ENCODE results near the gene CBARP.

CBARP gene

DNA sequence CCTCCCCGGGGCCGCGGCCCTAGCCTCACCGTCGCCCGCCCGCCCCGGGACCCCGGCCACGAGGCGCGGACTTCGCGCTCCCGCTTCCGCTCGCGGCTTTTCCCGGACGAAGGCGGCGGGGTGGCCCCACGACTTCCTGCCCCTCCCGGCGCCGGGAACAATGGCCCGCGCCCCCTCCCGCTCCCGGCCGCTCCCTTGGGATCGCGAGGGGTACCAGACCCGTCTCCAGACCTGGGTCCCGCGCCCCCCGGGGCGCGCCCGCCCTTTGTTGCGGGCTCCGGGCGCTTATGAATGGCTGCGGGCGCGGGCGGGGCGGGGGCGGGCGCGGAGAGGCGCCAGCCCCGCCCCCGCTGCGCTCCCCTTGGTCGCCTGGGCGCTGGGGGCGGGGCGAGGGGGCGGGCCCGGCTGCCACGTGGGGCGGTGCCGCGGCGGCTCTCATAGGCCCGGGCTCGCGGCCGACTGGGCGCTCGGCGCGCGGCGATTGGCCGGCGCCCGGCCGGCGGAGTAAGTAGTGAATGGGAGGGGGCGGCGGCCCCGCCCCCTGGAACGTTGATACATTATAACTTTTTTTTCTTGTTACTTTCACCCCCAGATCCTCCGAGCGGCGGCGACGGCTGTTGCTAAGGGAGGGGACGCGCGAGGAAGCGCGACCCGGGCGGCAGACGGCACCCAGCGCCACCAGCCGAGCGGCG, 11.6 kb upstream of the CBARP start (continued):
- TF ChIP-seq, protein P1, sequence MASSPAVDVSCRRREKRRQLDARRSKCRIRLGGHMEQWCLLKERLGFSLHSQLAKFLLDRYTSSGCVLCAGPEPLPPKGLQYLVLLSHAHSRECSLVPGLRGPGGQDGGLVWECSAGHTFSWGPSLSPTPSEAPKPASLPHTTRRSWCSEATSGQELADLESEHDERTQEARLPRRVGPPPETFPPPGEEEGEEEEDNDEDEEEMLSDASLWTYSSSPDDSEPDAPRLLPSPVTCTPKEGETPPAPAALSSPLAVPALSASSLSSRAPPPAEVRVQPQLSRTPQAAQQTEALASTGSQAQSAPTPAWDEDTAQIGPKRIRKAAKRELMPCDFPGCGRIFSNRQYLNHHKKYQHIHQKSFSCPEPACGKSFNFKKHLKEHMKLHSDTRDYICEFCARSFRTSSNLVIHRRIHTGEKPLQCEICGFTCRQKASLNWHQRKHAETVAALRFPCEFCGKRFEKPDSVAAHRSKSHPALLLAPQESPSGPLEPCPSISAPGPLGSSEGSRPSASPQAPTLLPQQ (tag by site-specific recombination; IDR thresholded peaks at IDR 0.05), result peak; percentile 65
- TF ChIP-seq ZNF837 (tag by site-specific recombination; IDR thresholded peaks at IDR 0.05), result no peak
- TF ChIP-seq GLIS1 (tag by site-specific recombination; IDR thresholded peaks at IDR 0.05), result peak; percentile 68
- TF ChIP-seq HOXD13 (CRISPR knock-in tag; IDR thresholded peaks at IDR 0.05; ENCODE audit: borderline replicate concordance), result no peak
- TF ChIP-seq ZNF112 (tag by site-specific recombination; IDR thresholded peaks at IDR 0.05), result no peak
- TF ChIP-seq ZNF433 (tag by site-specific recombination; IDR thresholded peaks at IDR 0.05; ENCODE audit: low read depth), result no peak
- TF ChIP-seq TCF7L2 (IDR thresholded peaks at IDR 0.05; ENCODE audit: borderline replicate concordance, low read depth, low read length), result 0 out of 2 replicates have a peak, but pooled peaks have one; percentile 8
- no peak for TF ChIP-seq BCL6B (tag by site-specific recombination; IDR thresholded peaks at IDR 0.05)
- no peak for TF ChIP-seq ZBTB6 (tag by site-specific recombination; IDR thresholded peaks at IDR 0.05)
- peak; percentile 77; the same call in 1 of the 2 replicates for TF ChIP-seq KLF7 (tag by site-specific recombination; IDR thresholded peaks at IDR 0.05; ENCODE audit: borderline replicate concordance)
- no peak for TF ChIP-seq ZNF132 (tag by site-specific recombination; IDR thresholded peaks at IDR 0.05; ENCODE audit: borderline replicate concordance)
- no peak for TF ChIP-seq ZNF174 (tag by site-specific recombination; IDR thresholded peaks at IDR 0.05)
- TF ChIP-seq ZNF426 (tag by site-specific recombination; IDR thresholded peaks at IDR 0.05), result no peak
- TF ChIP-seq ZSCAN30 (tag by site-specific recombination; IDR thresholded peaks at IDR 0.05), result peak; percentile 87
- no peak for TF ChIP-seq ZNF555 (tag by site-specific recombination; conservative IDR thresholded peaks at IDR 0.05)
- TF ChIP-seq ZEB2 (tag by site-specific recombination; IDR thresholded peaks at IDR 0.05), result no peak; the same call in 1 of the 2 replicates
- TF ChIP-seq, protein P2, sequence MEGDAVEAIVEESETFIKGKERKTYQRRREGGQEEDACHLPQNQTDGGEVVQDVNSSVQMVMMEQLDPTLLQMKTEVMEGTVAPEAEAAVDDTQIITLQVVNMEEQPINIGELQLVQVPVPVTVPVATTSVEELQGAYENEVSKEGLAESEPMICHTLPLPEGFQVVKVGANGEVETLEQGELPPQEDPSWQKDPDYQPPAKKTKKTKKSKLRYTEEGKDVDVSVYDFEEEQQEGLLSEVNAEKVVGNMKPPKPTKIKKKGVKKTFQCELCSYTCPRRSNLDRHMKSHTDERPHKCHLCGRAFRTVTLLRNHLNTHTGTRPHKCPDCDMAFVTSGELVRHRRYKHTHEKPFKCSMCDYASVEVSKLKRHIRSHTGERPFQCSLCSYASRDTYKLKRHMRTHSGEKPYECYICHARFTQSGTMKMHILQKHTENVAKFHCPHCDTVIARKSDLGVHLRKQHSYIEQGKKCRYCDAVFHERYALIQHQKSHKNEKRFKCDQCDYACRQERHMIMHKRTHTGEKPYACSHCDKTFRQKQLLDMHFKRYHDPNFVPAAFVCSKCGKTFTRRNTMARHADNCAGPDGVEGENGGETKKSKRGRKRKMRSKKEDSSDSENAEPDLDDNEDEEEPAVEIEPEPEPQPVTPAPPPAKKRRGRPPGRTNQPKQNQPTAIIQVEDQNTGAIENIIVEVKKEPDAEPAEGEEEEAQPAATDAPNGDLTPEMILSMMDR (tag by site-specific recombination; IDR thresholded peaks at IDR 0.05), result peak; percentile 19; the same call in 1 of the 2 replicates
- peak; percentile 82 for TF ChIP-seq ZFP69B (tag by site-specific recombination; IDR thresholded peaks at IDR 0.05)
- TF ChIP-seq ZNF571 (tag by site-specific recombination; IDR thresholded peaks at IDR 0.05), result no peak
- TF ChIP-seq GLI4 (tag by site-specific recombination; IDR thresholded peaks at IDR 0.05), result no peak
- TF ChIP-seq ZNF24 (tag by site-specific recombination; IDR thresholded peaks at IDR 0.05), result no peak
- no peak; the same call in 1 of the 2 replicates for TF ChIP-seq WT1 (tag by site-specific recombination; IDR thresholded peaks at IDR 0.05)
- peak; percentile 15 for TF ChIP-seq GLIS2 (tag by site-specific recombination; IDR thresholded peaks at IDR 0.05)
- no peak for TF ChIP-seq ZNF830 (tag by site-specific recombination; IDR thresholded peaks at IDR 0.05; ENCODE audit: low read depth)
- TF ChIP-seq GLI2 (tag by site-specific recombination; IDR thresholded peaks at IDR 0.05; ENCODE audit: borderline replicate concordance, low read depth), result no peak
- TF ChIP-seq ZNF311 (tag by site-specific recombination; IDR thresholded peaks at IDR 0.05; ENCODE audit: borderline replicate concordance), result no peak
- no peak for TF ChIP-seq ZNF175 (tag by site-specific recombination; IDR thresholded peaks at IDR 0.05)
- TF ChIP-seq ZFHX2 (tag by site-specific recombination; conservative IDR thresholded peaks at IDR 0.05), result no peak; the same call in 1 of the 2 replicates
- TF ChIP-seq ZNF639 (tag by site-specific recombination; IDR thresholded peaks at IDR 0.05), result no peak
- no peak for TF ChIP-seq ZNF23 (tag by site-specific recombination; IDR thresholded peaks at IDR 0.05; ENCODE audit: borderline replicate concordance)
- no peak for TF ChIP-seq ZNF292 (tag by site-specific recombination; IDR thresholded peaks at IDR 0.05; ENCODE audit: borderline replicate concordance, low read depth)
- 0 out of 2 replicates have a peak, but pooled peaks have one; percentile 63 for TF ChIP-seq ZNF391 (tag by site-specific recombination; IDR thresholded peaks at IDR 0.05; ENCODE audit: borderline replicate concordance, low read depth)
- no peak for TF ChIP-seq ZNF140 (tag by site-specific recombination; IDR thresholded peaks at IDR 0.05)
- no peak for TF ChIP-seq ZNF404 (tag by site-specific recombination; IDR thresholded peaks at IDR 0.05)
- TF ChIP-seq SETDB1 (IDR thresholded peaks at IDR 0.05; ENCODE audit: insufficient read length, low read length), result no peak

Data from HEK293 (cell line).